Transverse colon (tissue), 4 donors: ENCODE measurements around the gene CDH13. TPM values are rescaled to one million over a fixed set of nuclear protein-coding genes. Genes with fewer than 3 reads are reported as not detected.

Source experiments
- DNase-seq: peaks from one replicate; pipeline ENCODE4 v3.0.0-alpha.2; 2019
- H3K27ac ChIP-seq, 4 donors: fragments of 200-600 bp; sonication (generic); 2 replicates each; pipeline ENCODE4 v1.5.1; 2016 to 2018; ENCODE audit warnings: inconsistent platforms in 4 of 4
- H3K27me3 ChIP-seq: fragments of 200-600 bp; sonication (generic); 2 replicates; pipeline ENCODE4 v1.5.1; 2017; ENCODE audit warnings: inconsistent platforms
- H3K36me3 ChIP-seq, 4 donors: fragments of 200-600 bp; sonication (generic); 2 replicates each; pipeline ENCODE4 v1.5.1; 2017 to 2019; ENCODE audit warnings: inconsistent platforms in 4 of 4
- H3K4me1 ChIP-seq, 4 donors: fragments of 200-600 bp; sonication (generic); 2 replicates each; pipeline ENCODE4 v1.5.1; 2017 to 2020; ENCODE audit warnings: inconsistent platforms in 4 of 4
- H3K4me3 ChIP-seq, 4 donors: fragments of 200-600 bp; sonication (generic); 1 replicate in 1 of 4; 2 replicates in 3 of 4; pipeline versions ENCODE4 v1.5.1 to v1.6.1; 2017 to 2019; ENCODE audit warnings: inconsistent platforms in 4 of 4
- H3K9me3 ChIP-seq, 2 donors: fragments of 200-600 bp; sonication (generic); 2 replicates each; pipeline ENCODE4 v1.5.1; 2017 to 2019; ENCODE audit warnings: inconsistent platforms in 2 of 2
- EP300 ChIP-seq: sonication (generic); formaldehyde crosslinking; IDR thresholded peaks from one replicate; pipeline ENCODE4 v1.6.1; 2017; ENCODE audit warnings: antibody characterized with exemption, low read depth
- POLR2A ChIP-seq: fragments of 450-650 bp; IDR thresholded peaks from one replicate; pipeline ENCODE4 v1.6.1; 2016; ENCODE audit warnings: antibody characterized with exemption, mild to moderate bottlenecking, moderate library complexity
- POLR2AphosphoS5 ChIP-seq, 3 donors: sonication (generic); formaldehyde crosslinking; IDR thresholded peaks; one replicate each; pipeline ENCODE4 v1.6.1; 2016; ENCODE audit warnings: antibody characterized with exemption in 3 of 3
- WGBS, 2 donors: methylation state at CpG; one replicate each; pipeline ENCODE4 v1.1.5; 2018; ENCODE audit warnings: low coverage in 1 of 2; 5-methylcytosine and 5-hydroxymethylcytosine counted together
- in situ Hi-C, 4 donors: fragments of 200-750 bp; cut with MboI; loops; one replicate each; pipeline versions ENCODE4 v1.15.0 to v1.15.1; 2017; ENCODE audit warnings: low sequenced_read_pairs in 3 of 4, low pct_ligation_motif_present in 1 of 4, low pct_unique_long_range_greater_than_20kb in 1 of 4
- intact Hi-C: fragments of 100-400 bp; cut with DNase I; formaldehyde crosslinking; loops from one replicate; pipeline ENCODE4 v1.15.1; 2023; ENCODE audit warnings: low total_unique reads
- total RNA-seq, 4 donors: library from RNA; depleted of rRNA; stranded (reverse); fragments of >200 nt; gene quantifications; one replicate each; pipeline ENCODE4 v1.1.0, GENCODE V29; 2016
- TF ChIP-seq, protein P1 (sequence below), 5 experiments: fragments of 200-600 bp in 3 of 5; fragments of 450-650 bp in 2 of 5; sonication (generic) in 3 of 5; IDR thresholded peaks; 1 replicate in 2 of 5; 2 replicates in 3 of 5; pipeline ENCODE4 v1.5.1; 2016 to 2017; ENCODE audit warnings: antibody characterized with exemption in 5 of 5, inconsistent platforms in 3 of 5, mild to moderate bottlenecking in 2 of 5, moderate library complexity in 1 of 5

The CDH13 gene
- total RNA-seq, 4 donors from 2014 or later = 3.8 to 28.1 (median 5.8) TPM

DNA sequence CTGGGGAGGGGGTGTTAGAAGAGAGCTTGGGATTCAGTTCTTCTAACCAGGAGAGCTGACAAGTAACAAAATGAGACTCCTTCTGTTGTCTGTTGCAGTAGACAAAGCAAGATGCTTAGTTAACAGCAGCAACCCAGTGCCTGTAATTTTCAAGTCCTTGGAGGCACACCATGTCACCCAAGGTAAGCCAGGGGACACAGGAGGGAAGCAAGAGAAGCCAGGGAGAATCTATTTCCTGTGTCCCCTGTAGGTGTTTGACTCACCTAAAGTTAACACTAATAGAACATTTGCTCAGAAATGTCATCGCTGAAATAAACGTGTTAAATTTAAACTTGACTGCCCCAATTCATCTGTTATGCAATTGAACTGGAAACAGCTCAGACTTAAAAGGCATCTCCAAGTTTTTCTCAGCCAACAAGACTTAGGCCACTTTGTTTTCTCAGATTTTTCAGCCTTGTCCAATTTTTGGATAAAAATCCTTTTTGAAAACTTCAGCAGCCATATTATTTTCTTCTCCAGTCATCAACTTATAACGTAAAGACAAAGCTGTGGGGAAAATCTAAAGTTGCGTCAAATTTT is 257.6 kb downstream of the CDH13 start:
- no peaks in the 10 kb centered on the region for H3K27me3 ChIP-seq
- no peak for DNase-seq
- TF ChIP-seq, protein P1, sequence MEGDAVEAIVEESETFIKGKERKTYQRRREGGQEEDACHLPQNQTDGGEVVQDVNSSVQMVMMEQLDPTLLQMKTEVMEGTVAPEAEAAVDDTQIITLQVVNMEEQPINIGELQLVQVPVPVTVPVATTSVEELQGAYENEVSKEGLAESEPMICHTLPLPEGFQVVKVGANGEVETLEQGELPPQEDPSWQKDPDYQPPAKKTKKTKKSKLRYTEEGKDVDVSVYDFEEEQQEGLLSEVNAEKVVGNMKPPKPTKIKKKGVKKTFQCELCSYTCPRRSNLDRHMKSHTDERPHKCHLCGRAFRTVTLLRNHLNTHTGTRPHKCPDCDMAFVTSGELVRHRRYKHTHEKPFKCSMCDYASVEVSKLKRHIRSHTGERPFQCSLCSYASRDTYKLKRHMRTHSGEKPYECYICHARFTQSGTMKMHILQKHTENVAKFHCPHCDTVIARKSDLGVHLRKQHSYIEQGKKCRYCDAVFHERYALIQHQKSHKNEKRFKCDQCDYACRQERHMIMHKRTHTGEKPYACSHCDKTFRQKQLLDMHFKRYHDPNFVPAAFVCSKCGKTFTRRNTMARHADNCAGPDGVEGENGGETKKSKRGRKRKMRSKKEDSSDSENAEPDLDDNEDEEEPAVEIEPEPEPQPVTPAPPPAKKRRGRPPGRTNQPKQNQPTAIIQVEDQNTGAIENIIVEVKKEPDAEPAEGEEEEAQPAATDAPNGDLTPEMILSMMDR (IDR thresholded peaks at IDR 0.05) = no peak
- TF ChIP-seq EP300 (no peak), POLR2AphosphoS5 (IDR thresholded peaks at IDR 0.05) (no peak)
- no peaks in the 10 kb centered on the region for H3K9me3 ChIP-seq
- H3K4me1 ChIP-seq = peaks cover 0 to 7% (median 0%) of the 10 kb centered on the region in 4 donors
- in situ Hi-C loops (no loop called here), intact Hi-C loops (no loop called here)
- no peak overlapping the region for H3K4me3 ChIP-seq
- no peak overlapping the region for H3K27ac ChIP-seq
- no peaks in the 10 kb centered on the region for H3K36me3 ChIP-seq
- WGBS, 2 donors = 87 to 88% methylated on average over 4 of the region's 4 CpGs

DNA sequence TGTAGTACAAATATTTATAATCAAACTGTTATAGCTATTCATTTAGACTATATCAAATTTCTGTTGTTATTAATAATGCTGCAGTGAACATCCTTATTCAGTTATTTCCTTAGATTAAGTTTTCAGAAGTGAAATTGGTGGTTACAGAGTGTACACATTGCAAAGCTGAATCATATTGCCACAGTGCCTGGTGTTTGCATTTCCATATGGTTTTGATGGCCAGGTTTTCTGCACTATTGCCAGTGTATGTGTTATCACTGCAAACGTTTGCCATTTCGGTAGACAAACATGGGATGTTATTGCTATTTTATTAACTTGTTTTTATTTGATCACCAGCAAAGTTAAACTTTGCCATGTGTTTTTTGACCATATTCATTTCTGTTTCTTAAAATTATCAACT is 259.4 kb downstream of the CDH13 start:
- Histone ChIP-seq H3K27me3 (no peaks in the 10 kb centered on the region), H3K9me3 (no peaks in the 10 kb centered on the region), H3K36me3 (no peaks in the 10 kb centered on the region), H3K27ac (no peak overlapping the region), H3K4me1 (peaks cover 0 to 7% (median 0%) of the 10 kb centered on the region in 4 donors), H3K4me3 (no peak overlapping the region)
- in situ Hi-C loops = no loop called here
- TF ChIP-seq, protein P1 (IDR thresholded peaks at IDR 0.05) = no peak
- TF ChIP-seq POLR2AphosphoS5 (IDR thresholded peaks at IDR 0.05) (no peak), EP300 (no peak), POLR2A (no peak)
- DNase-seq = no peak
- WGBS, 2 donors = 45 to 61% methylated on average over 2 of the region's 2 CpGs
- intact Hi-C loops = no loop called here

DNA sequence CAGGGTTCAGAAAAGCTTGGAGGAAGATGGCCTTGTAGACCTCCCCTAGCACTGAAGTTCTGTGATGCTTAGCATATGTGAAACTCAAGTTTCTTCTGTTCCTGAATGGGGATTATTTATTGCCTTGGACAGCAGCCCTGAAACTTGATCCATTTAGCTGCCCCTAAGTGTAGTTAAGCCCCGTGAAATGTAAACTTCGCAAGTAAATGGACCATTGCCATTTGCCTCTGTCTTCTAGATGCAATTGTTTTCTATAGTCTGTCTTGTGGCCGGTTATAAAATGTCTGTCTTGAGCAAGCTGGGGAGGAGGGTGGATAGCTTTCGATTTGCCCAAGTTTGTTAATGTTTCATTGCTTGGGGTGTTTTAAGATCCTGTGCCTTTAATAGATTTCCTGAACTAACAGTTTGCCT is 261.8 kb downstream of the CDH13 start:
- intact Hi-C loops = no loop called here
- no peak overlapping the region for H3K27ac ChIP-seq
- WGBS, 2 donors = 0 to 34% methylated on average over 1 to 4 of the region's 4 CpGs

DNA sequence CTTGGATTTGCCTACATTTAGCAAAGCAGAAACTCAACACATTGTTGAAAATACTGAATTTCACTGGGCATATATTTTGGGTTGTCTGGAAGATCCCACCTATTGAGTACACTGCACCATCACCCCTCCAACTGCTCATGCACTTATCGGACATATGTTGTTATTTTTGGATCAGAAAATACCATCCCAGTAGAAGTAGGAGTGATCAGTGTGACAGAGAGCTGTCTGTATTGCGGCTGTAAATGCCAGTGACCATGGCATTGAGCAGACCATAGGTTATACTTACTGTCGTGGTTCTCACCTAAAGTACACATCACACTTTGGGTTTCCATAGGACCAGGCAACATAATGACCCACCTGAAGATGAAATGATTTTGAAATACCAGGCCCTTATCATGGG is 264.7 kb downstream of the CDH13 start:
- no peaks in the 10 kb centered on the region for H3K9me3 ChIP-seq
- peaks cover 0 to 7% (median 0%) of the 10 kb centered on the region in 4 donors for H3K4me1 ChIP-seq
- TF ChIP-seq, protein P1 (IDR thresholded peaks at IDR 0.05) = no peak
- TF ChIP-seq EP300 (no peak), POLR2A (no peak), POLR2AphosphoS5 (IDR thresholded peaks at IDR 0.05) (no peak)
- intact Hi-C loops = loop anchor here (10.0 kb wide), 1 partner anchor 57 kb away; no protein-coding TSS in a partner anchor
- H3K4me3 ChIP-seq = no peak overlapping the region
- no peaks in the 10 kb centered on the region for H3K36me3 ChIP-seq
- H3K27ac ChIP-seq = no peak overlapping the region
- no peaks in the 10 kb centered on the region for H3K27me3 ChIP-seq
- in situ Hi-C loops = no loop called here
- DNase-seq = no peak
- WGBS, 2 donors = 80 to 90% methylated on average over 1 to 3 of the region's 3 CpGs

More for the DNA sequence above, 261.8 kb downstream of the CDH13 start:
- H3K9me3 ChIP-seq = no peaks in the 10 kb centered on the region
- in situ Hi-C loops = no loop called here
- H3K27me3 ChIP-seq = no peaks in the 10 kb centered on the region
- no peak overlapping the region for H3K4me3 ChIP-seq
- DNase-seq = no peak
- peaks cover 0 to 7% (median 0%) of the 10 kb centered on the region in 4 donors for H3K4me1 ChIP-seq
- no peaks in the 10 kb centered on the region for H3K36me3 ChIP-seq
- TF ChIP-seq POLR2AphosphoS5 (IDR thresholded peaks at IDR 0.05) = peak in 1 of 3 donors; percentile 56
- TF ChIP-seq, protein P1 (IDR thresholded peaks at IDR 0.05) = no peak
- no peak for TF ChIP-seq EP300
- no peak for TF ChIP-seq POLR2A
